GM18505 (cell line): ENCODE results near the gene MUSTN1.

Experiments used
- ATAC-seq: cut with Tn5 transposase; IDR thresholded peaks from one replicate; pipeline ENCODE4 v1.9.1; 2021; ENCODE audit not compliant: unreplicated experiment
- POLR2A ChIP-seq: IDR thresholded peaks from 4 replicates; pipeline ENCODE4 v1.6.1; 2011; ENCODE audit warnings: borderline replicate concordance; ENCODE audit not compliant: insufficient read depth, insufficient read length; ENCODE audit errors: extremely low read depth

The MUSTN1 gene

DNA sequence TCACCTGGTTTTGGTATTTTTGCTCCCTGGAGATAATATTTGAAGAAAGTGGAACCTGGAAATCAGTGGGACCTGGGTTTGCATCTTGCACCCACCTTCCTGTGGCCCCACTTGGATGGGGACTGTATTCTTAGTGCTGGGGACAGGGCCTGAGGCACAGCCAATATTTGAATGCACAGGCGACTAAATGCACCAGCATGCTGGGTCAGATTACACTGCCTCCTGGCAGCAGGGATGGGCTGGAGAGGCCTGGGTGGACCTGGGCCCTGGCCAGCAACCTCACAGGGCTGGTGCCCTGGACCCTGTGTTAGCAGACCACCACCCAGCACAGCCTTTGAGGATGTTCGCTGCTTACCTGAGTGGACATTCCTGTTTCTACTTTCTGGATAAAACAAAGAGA lies 14.9 kb downstream of the MUSTN1 start:
- no peak for ATAC-seq

DNA sequence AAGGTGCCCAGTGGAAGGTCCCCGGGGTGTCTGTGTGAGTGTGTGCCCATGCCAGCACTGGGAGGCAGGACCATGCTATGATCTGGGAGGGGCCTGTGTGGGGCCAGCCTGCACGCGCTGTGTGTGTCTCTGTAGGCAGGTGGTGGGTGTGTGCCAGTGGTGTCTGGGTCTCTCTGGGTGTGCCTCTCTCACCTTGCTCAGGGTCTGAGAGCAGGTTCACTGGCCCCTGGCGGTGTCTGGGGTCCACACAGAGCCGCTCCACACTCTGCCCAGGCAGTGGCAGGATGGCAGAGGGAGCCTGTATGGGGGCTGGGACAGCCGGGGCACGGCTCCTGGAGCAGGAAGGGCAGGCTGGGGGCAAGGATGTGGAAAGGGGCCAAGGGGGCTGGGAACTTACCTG lies 17.0 kb downstream of the MUSTN1 start:
- no peak for TF ChIP-seq POLR2A
- ATAC-seq = no peak

More for the DNA sequence above, 14.9 kb downstream of the MUSTN1 start:
- TF ChIP-seq POLR2A = no peak

DNA sequence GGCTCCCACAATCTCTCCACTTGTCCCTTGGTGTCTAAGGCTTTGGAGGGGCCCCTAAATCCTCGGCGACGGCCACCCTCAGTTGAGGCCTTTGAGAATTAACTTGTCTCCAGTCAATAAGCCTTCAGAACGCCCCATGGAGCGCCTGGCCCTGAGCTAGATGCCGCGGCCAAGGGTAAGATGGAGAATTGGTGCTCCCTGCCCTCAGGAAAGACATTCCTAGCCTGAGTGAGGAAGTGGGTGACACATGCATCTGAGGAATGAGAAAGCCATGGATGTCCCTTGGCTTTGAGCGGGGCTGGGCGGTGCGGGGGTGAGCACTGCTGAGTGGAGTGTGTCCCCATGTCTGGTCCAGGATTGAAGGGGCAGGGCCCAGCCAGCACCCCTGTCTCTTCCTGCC lies 17.6 kb downstream of the MUSTN1 start:
- no peak for TF ChIP-seq POLR2A
- ATAC-seq = no peak

DNA sequence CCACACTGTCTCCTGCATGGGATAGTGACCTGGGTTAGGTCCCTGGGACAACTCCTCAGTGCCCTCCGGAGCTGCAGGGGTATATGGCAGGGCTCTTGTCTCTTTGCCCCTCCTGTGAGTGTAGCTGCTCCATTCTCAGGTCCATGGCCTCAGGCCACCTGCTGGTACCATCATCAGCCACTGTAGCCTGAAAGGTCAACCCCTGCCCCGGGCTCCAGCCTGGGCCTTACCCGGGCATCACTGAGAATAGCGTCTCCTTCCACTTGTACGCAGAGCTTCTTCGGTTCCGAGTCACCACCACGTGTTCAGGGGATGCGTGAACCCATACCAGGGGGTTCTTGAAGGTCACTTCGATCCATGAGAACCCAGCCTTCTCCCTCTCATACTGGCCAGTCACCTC lies 18.2 kb downstream of the MUSTN1 start:
- TF ChIP-seq POLR2A = no peak
- no peak for ATAC-seq

DNA sequence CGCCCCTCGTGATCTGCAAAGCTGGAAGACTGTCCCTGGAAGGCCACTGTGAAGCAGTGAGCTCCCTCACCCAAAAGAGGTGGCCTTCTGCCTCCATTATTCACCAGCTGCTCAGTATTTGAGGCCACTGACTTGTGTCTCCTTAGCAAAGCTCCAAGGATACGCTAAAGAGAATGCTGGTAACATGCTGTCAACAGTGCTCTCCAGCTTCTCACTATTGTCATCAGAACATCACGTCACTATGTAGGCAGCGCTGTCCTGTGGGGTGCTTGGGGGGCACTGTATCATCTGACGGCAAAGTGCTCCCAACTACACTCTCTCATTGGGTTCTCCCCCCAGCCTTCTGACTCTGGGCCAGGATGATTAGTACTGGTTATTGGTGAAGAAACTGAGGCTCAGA lies 18.6 kb downstream of the MUSTN1 start:
- no peak for ATAC-seq

DNA sequence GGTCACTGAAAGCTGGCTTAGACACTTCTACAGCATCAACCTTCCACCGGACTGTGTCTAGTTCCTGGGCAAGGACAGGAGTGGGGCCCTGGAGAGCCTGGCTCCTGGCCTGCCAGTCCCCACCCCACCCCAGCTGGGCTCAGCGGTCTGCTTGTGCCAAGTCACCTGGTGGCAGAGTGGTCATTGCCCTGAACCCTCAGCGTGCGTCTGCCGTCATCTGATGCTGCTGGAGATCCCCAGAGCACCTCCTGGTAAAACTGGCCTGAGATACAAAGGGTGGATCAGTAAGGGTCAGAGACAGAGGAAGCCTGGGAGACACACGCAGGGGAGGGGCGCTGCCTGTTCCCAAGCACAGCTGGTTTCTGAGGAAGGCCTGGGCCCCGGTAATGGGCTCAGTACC lies 21.0 kb downstream of the MUSTN1 start:
- no peak for ATAC-seq
- TF ChIP-seq POLR2A = no peak

More for the DNA sequence above, 18.6 kb downstream of the MUSTN1 start:
- no peak for TF ChIP-seq POLR2A

DNA sequence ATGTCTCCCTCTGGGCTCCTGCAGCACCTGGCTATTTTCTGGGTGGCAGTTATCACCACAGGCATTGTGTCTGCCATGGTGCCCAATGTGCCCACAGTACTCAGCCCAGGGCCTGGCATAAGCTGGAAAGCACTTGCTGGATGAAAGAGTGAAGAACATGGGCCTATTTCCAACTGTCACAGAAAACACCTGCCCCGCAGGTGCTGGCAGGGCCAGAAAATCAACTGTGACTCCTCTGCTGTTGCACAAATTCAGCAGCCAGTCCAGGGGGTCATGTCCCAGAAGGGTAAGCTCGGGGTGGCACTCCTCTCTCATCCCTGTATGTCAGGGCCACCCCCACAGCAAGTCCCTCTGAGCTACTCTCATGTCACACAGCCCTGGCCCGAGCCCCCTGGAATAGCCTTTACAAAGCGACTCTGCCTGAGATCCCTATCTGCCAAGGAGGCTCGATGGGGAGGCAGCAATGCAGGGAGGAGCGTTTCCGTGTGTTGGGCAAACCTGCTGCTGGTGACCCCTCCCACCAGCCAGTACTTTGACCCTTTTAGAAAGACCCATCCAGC lies 23.3 kb downstream of the MUSTN1 start:
- no peak for ATAC-seq
- no peak for TF ChIP-seq POLR2A

DNA sequence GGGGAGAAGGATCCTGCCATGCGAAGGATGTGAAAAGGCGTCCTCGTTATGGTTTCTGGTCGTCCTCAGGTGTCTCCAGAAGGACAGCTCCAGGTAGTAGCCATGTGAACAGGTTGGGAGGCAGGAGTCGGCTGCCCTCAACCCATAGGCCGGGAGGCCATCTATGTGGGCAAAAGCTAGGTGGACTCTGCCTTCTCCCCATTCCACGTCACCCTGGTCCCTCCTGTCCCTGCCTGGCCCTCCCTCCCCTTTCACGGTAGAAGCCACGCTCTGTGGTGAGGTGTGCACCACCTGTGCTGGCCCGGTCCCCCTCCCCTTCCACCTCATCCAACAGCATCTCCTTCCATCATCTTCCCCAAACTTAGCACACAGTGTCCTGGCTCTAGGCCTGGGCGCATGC lies 23.9 kb downstream of the MUSTN1 start:
- ATAC-seq = no peak
- no peak for TF ChIP-seq POLR2A

DNA sequence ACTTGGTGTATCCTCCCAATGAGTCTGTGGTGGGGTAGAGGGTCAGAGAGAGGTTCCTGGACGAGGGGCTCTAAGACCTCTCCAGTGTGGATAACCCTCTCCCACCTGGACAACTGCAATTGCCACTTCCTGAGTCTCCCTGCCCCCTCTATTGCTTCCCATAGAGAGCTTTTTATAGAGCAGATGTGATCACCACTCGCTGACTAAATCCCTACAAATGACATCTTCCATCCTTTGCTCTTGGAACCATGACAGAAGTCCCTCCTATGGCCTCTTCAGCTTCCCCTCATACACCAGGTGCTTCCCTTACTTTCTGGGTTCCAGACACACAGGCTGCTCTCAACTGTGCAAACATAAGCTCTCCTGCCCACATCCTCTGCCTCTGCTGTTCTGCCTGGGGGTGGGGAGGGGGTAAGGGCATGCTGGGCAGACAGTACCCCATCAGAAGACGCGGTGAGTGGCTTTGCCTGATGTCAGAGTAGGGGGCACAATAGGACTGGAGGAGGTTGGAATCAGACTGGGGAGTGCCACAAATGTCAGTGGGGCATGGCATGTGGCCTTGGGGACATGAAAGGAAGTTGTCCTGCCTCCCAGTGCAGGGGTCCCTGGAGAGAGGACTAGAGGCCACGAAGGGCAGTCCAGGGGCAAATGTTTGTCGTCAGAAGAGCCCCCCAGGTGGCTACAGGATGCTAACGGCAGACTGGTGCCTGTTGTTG lies 25.0 kb downstream of the MUSTN1 start:
- ATAC-seq = no peak
- TF ChIP-seq POLR2A = no peak

DNA sequence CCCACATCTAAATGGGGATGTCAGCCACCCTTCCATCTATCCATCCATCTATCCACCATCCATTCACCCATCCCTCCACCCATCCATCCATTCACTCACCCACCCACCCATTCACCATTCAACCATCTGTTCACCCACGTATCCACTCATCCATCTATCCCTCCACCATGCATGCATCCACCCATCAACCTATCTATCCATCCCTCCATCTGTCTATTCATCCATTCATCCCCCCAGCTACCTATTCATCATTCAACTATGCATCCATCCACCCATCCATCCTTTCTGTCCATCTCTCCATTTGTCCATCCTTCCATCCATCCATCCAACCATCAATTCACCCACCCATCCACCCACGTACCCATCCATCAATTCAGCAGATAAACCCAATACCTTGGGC lies 25.7 kb downstream of the MUSTN1 start:
- TF ChIP-seq POLR2A = no peak
- no peak for ATAC-seq

DNA sequence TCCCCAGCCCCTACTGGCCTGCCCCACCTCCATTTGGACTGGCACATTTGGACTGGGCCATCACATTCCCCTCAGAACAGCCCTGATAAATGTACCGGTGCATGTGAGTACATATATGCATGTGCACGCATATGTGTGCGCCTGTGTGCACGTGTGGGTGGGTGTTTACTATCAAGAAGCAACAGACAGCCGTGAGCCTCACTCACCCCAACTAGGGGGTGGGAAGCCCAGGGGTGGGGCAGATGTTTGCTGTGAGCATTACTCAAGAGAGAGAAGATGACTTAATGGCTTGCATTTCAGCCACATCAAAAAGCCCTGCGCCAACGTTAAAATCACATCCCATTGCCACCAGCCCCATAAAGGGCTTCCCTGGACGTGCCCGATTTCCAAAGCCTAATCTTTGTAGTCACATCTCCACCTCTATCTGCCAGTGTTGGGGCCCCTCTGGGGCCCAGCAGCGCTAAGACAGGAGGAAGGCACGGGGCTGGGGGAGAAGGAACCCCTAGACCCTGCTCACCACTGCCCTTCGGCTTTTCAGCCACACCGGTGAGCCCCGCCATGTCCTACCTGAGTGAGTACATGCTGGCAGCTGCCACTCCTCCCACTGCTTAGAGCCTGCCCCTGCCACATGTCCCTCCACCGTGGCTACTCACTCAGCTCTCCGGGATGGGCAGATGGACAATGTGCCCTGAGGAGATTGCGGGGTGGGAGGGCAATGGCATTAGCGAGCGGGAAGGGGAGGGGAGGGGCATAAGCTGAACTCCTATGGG lies 29.4 kb downstream of the MUSTN1 start:
- TF ChIP-seq POLR2A = no peak
- no peak for ATAC-seq

DNA sequence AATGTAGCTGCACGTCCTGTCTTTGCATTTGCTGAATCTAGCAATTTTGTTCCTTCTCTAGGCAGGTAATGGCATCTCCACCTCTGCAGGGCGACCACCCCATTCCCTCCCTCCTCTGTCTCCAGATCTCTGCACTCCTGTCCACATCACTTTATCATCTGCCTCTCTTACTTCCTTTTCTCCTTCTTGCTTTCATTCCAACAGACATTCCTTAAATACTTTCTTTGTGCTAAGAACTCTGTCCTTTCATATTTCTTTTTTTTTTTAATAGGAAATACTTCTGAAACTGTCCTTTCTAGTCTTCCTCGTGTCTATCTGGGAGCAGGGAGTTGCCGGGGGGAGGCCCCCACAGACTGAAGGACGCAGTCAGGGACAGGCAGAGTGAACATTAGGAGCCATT lies 33.0 kb downstream of the MUSTN1 start:
- TF ChIP-seq POLR2A = no peak
- no peak for ATAC-seq

DNA sequence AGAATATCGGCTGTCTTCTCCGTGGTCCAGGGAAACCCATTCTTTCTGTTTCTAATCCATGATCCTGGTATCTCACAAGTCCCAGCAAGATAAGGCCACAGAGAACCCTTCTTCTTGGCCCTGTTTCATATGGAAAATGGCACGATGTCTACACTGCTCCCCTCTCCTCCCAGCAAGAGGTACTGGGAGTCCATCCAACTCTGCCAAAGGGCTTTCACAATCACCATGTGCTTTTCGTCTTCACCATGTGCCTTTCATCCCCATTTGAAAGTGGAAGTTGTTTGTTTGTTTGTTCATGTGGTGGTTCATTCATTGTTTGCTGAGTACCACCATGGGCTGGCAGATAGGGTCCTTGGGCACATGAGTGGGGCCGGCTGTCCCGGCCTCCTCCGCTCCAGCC lies 34.7 kb downstream of the MUSTN1 start:
- ATAC-seq = no peak

DNA sequence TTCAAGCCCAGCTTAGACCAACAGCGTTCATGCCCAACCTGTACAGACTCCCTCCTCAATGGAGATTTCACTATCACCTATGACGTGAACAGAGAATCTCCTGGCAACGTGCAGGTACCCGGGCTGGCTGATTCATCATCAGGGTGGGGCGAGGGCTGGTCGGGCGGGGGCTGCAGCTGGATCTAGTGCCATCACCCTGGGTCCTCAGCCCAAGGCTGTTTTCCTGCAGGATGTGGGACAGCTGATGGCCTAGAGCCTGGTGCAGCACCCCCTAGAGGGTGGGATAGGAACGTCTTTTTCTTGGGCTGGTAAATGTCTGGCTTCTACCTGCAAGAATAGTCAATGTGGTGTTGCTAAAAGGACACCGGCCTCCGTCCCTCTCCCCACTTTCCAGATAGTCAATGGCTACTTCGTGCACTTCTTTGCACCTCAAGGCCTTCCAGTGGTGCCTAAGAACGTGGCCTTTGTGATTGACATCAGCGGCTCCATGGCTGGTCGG lies 35.8 kb downstream of the MUSTN1 start:
- ATAC-seq = no peak
- no peak for TF ChIP-seq POLR2A

More for the DNA sequence above, 34.7 kb downstream of the MUSTN1 start:
- no peak for TF ChIP-seq POLR2A
